Gastrocnemius medialis (tissue), 4 donors: ENCODE measurements around the gene LTBP4. TPM values are rescaled to one million over a fixed set of nuclear protein-coding genes. Genes with fewer than 3 reads are reported as not detected.

Experiments used
- ATAC-seq, 2 donors: fragments of 150-250 bp; one replicate each; pipeline ENCODE4 v1.9.1; 2016
- DNase-seq, 2 donors: peaks; one replicate each; pipeline ENCODE4 v3.0.0-alpha.2; 2019
- H3K27ac ChIP-seq, 4 donors: fragments of 200-600 bp; sonication (generic); 1 replicate in 1 of 4; 2 replicates in 3 of 4; pipeline ENCODE4 v1.5.1; 2016 to 2018; ENCODE audit warnings: mild to moderate bottlenecking in 2 of 4, moderate library complexity in 1 of 4
- H3K27me3 ChIP-seq, 3 donors: fragments of 200-600 bp; sonication (generic) in 2 of 3; 1 replicate in 1 of 3; 2 replicates in 2 of 3; pipeline versions ENCODE4 v1.5.1 to v1.6.0; 2016 to 2019; ENCODE audit warnings: mild to moderate bottlenecking in 1 of 3, moderate library complexity in 1 of 3
- H3K36me3 ChIP-seq, 2 donors: fragments of 200-600 bp; sonication (generic) in 1 of 2; one replicate each; pipeline ENCODE4 v1.5.1; 2017 to 2018
- H3K4me1 ChIP-seq, 2 donors: fragments of 200-600 bp; sonication (generic) in 1 of 2; one replicate each; pipeline ENCODE4 v1.5.1; 2016 to 2017; ENCODE audit warnings: mild to moderate bottlenecking in 2 of 2
- H3K4me3 ChIP-seq, 4 donors: fragments of 200-600 bp; sonication (generic) in 3 of 4; 1 replicate in 1 of 4; 2 replicates in 3 of 4; pipeline ENCODE4 v1.5.1; 2016 to 2019; ENCODE audit warnings: mild to moderate bottlenecking in 2 of 4
- H3K9me3 ChIP-seq, 3 donors: fragments of 200-600 bp; sonication (generic) in 2 of 3; 1 replicate in 1 of 3; 2 replicates in 2 of 3; pipeline ENCODE4 v1.5.1; 2016 to 2019
- CTCF ChIP-seq, 5 experiments: fragments of 450-650 bp in 3 of 5; fragments of 200-600 bp in 2 of 5; sonication (generic) in 2 of 5; IDR thresholded peaks in 4 of 5; conservative IDR thresholded peaks in 1 of 5; 1 replicate in 4 of 5; 2 replicates in 1 of 5; pipeline ENCODE4 v1.5.1; 2016 to 2019; ENCODE audit warnings: antibody characterized with exemption in 5 of 5, mild to moderate bottlenecking in 3 of 5, moderate library complexity in 3 of 5
- POLR2A ChIP-seq, 2 donors: fragments of 450-650 bp; IDR thresholded peaks; one replicate each; pipeline ENCODE4 v1.6.1; 2017; ENCODE audit warnings: antibody characterized with exemption in 2 of 2, mild to moderate bottlenecking in 2 of 2, moderate library complexity in 2 of 2
- in situ Hi-C, 4 donors: fragments of 200-750 bp; cut with MboI; loops; one replicate each; pipeline versions ENCODE4 v1.15.0 to v1.8.0; 2017; ENCODE audit warnings: low sequenced_read_pairs in 4 of 4
- intact Hi-C: fragments of 100-400 bp; cut with DNase I; formaldehyde crosslinking; loops from one replicate; pipeline ENCODE4 v1.15.1; 2023; ENCODE audit warnings: low total_unique reads
- total RNA-seq, 4 donors: library from RNA; depleted of rRNA; stranded (reverse); fragments of >200 nt; gene quantifications; one replicate each; pipeline versions ENCODE4 v1.1.0 to v1.2.3, GENCODE V29; 2016

Gene LTBP4
- total RNA-seq, 4 donors from 2014 or later = 34.4 to 46.7 (median 40.5) TPM

- Histone ChIP-seq H3K27me3 (no peaks in the 10 kb centered on the region), H3K4me1 (no peaks in the 10 kb centered on the region), H3K9me3 (no peaks in the 10 kb centered on the region), H3K27ac (no peak overlapping the region), H3K36me3 (peaks cover 0 to 14% of the 10 kb centered on the region in 2 donors), H3K4me3 (no peak overlapping the region)
- DNase-seq = no peak
- no peak for TF ChIP-seq POLR2A (IDR thresholded peaks at IDR 0.05)
- no peak for TF ChIP-seq CTCF (IDR thresholded peaks at IDR 0.05 in 4 of 5, conservative IDR thresholded peaks at IDR 0.05 in 1 of 5)
- in situ Hi-C loops = no loop called here
- intact Hi-C loops = no loop called here
- no peak for ATAC-seq
Observed at GRCh38 chr19:40585241-40585981, 15.8 kb upstream of the LTBP4 start.

GRCh38 chr19:40585982-40586422, 15.2 kb upstream of the LTBP4 start:
- Histone ChIP-seq H3K4me1 (no peaks in the 10 kb centered on the region), H3K27me3 (no peaks in the 10 kb centered on the region), H3K4me3 (no peak overlapping the region), H3K27ac (no peak overlapping the region), H3K36me3 (peaks cover 0 to 8% of the 10 kb centered on the region in 2 donors), H3K9me3 (no peaks in the 10 kb centered on the region)
- no peak for TF ChIP-seq CTCF (IDR thresholded peaks at IDR 0.05 in 4 of 5, conservative IDR thresholded peaks at IDR 0.05 in 1 of 5)
- TF ChIP-seq POLR2A (IDR thresholded peaks at IDR 0.05) = no peak
- DNase-seq (no peak), ATAC-seq (no peak)
- intact Hi-C loops (no loop called here), in situ Hi-C loops (no loop called here)

GRCh38 chr19:40586611-40587010, 14.6 kb upstream of the LTBP4 start:
- in situ Hi-C loops = no loop called here
- DNase-seq (no peak), ATAC-seq (no peak)
- Histone ChIP-seq H3K27ac (no peak overlapping the region), H3K9me3 (no peaks in the 10 kb centered on the region), H3K27me3 (no peaks in the 10 kb centered on the region), H3K4me1 (no peaks in the 10 kb centered on the region), H3K36me3 (peaks cover 0 to 7% of the 10 kb centered on the region in 2 donors), H3K4me3 (no peak overlapping the region)
- intact Hi-C loops = no loop called here
- no peak for TF ChIP-seq CTCF (IDR thresholded peaks at IDR 0.05 in 4 of 5, conservative IDR thresholded peaks at IDR 0.05 in 1 of 5)
- no peak for TF ChIP-seq POLR2A (IDR thresholded peaks at IDR 0.05)

GRCh38 chr19:40588110-40588854, 12.9 kb upstream of the LTBP4 start:
- H3K27ac ChIP-seq = no peak overlapping the region
- no peaks in the 10 kb centered on the region for H3K27me3 ChIP-seq
- no peak overlapping the region for H3K4me3 ChIP-seq
- TF ChIP-seq POLR2A (IDR thresholded peaks at IDR 0.05) (no peak), CTCF (IDR thresholded peaks at IDR 0.05 in 4 of 5, conservative IDR thresholded peaks at IDR 0.05 in 1 of 5) (no peak)
- H3K9me3 ChIP-seq = no peaks in the 10 kb centered on the region
- no peaks in the 10 kb centered on the region for H3K4me1 ChIP-seq
- in situ Hi-C loops (no loop called here), intact Hi-C loops (no loop called here)
- no peak for ATAC-seq
- no peaks in the 10 kb centered on the region for H3K36me3 ChIP-seq
- DNase-seq = no peak
